DOHH2 (cell line): ENCODE measurements around the gene PROZ.

Source experiments
- CTCF ChIP-seq: fragments of 200-600 bp; sonication (generic); IDR thresholded peaks from one replicate; pipeline ENCODE4 v1.5.1; 2014; ENCODE audit warnings: antibody characterized with exemption, mild to moderate bottlenecking, low read depth, low read length; ENCODE audit not compliant: poor library complexity, severe bottlenecking
- EZH2phosphoT487 ChIP-seq: fragments of 200-600 bp; sonication (generic); IDR thresholded peaks from 2 replicates; pipeline ENCODE4 v1.6.1; 2017; ENCODE audit warnings: borderline replicate concordance, mild to moderate bottlenecking, antibody characterized with exemption, low read length, moderate library complexity, mixed read lengths

- TF ChIP-seq CTCF (no peak), EZH2phosphoT487 (no peak)
These were observed 14.0 kb downstream of the PROZ start for GRCh38 chr13:113172419-113172926.
